ENCODE data around the gene PCDH7. TPM values are rescaled to one million over a fixed set of nuclear protein-coding genes. Genes with fewer than 3 reads are reported as not detected.

The PCDH7 gene
- total RNA-seq, 1 experiment from 2014 or later: not detected

GRCh38 chr4:30723201-30723955, 3.2 kb downstream of the PCDH7 start:
- Histone ChIP-seq H3K9me2 (replicated peaks; ENCODE audit: insufficient read depth, low read length) (no peaks in the 10 kb centered on the region), H3K4me1 (ENCODE audit: low read length) (no peaks in the 10 kb centered on the region), H3K9ac (ENCODE audit: low read length) (no peak overlapping the region), H4K20me1 (ENCODE audit: insufficient read depth, low read depth, low read length) (no peaks in the 10 kb centered on the region), H3K36me3 (ENCODE audit: insufficient read depth, low read length) (no peaks in the 10 kb centered on the region), H3K4me2 (ENCODE audit: low read depth, low read length, poor library complexity, severe bottlenecking) (no peak overlapping the region), H3K27me3 (ENCODE audit: low read length) (no peaks in the 10 kb centered on the region), H3K4me3 (ENCODE audit: low read length) (no peak overlapping the region), H3K9me3 (ENCODE audit: low read length) (peaks cover 15% of the 10 kb centered on the region), H3K79me2 (ENCODE audit: low read length) (no peaks in the 10 kb centered on the region), H2AFZ (ENCODE audit: low read length) (no peak overlapping the region), H3K27ac (ENCODE audit: low read length) (no peak overlapping the region)
- DNase-seq: no peak

- no peak overlapping the region for H3K9ac ChIP-seq (ENCODE audit: low read length)
- H3K4me2 ChIP-seq (ENCODE audit: low read depth, low read length, poor library complexity, severe bottlenecking): no peak overlapping the region
- no peak overlapping the region for H2AFZ ChIP-seq (ENCODE audit: low read length)
Observed at GRCh38 chr4:30724247-30724646, 4.1 kb downstream of the PCDH7 start.

DNA sequence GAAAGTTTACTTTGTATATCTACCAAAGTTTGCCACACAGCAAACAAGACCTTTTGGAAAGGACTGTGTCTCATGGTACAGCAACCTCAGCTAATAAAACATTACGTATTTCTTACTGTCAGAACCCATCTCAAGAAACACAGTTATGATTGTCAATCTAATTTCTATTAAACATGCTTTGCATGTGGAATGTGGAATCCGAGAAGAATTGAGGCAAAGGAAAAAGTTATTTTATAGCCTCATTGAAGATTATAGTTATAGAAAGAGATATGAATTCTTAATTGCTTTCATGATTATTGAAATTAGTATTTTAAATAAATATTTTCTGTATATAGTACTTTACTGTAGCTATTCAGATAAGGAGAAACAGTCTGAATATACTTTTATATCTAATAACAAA, 5.4 kb downstream of the PCDH7 start:
- H3K4me1 ChIP-seq (ENCODE audit: low read length): no peaks in the 10 kb centered on the region
- H3K9ac ChIP-seq (ENCODE audit: low read length): no peak overlapping the region
- no peak overlapping the region for H3K4me2 ChIP-seq (ENCODE audit: low read depth, low read length, poor library complexity, severe bottlenecking)
- H3K4me3 ChIP-seq (ENCODE audit: low read length): no peak overlapping the region
- H3K9me2 ChIP-seq (replicated peaks; ENCODE audit: insufficient read depth, low read length): no peaks in the 10 kb centered on the region
- H3K27ac ChIP-seq (ENCODE audit: low read length): no peak overlapping the region
- no peaks in the 10 kb centered on the region for H3K79me2 ChIP-seq (ENCODE audit: low read length)
- no peak overlapping the region for H2AFZ ChIP-seq (ENCODE audit: low read length)
- H3K27me3 ChIP-seq (ENCODE audit: low read length): no peaks in the 10 kb centered on the region
- no peaks in the 10 kb centered on the region for H3K36me3 ChIP-seq (ENCODE audit: insufficient read depth, low read length)
- H4K20me1 ChIP-seq (ENCODE audit: insufficient read depth, low read depth, low read length): no peaks in the 10 kb centered on the region
- H3K9me3 ChIP-seq (ENCODE audit: low read length): peaks cover 11% of the 10 kb centered on the region
- DNase-seq: no peak

More at GRCh38 chr4:30724247-30724646, 4.1 kb downstream of the PCDH7 start:
- Histone ChIP-seq H3K27me3 (ENCODE audit: low read length) (no peaks in the 10 kb centered on the region), H3K4me1 (ENCODE audit: low read length) (no peaks in the 10 kb centered on the region), H3K79me2 (ENCODE audit: low read length) (no peaks in the 10 kb centered on the region), H3K9me3 (ENCODE audit: low read length) (peaks cover 11% of the 10 kb centered on the region), H3K9me2 (replicated peaks; ENCODE audit: insufficient read depth, low read length) (no peaks in the 10 kb centered on the region), H3K36me3 (ENCODE audit: insufficient read depth, low read length) (no peaks in the 10 kb centered on the region), H3K4me3 (ENCODE audit: low read length) (no peak overlapping the region), H4K20me1 (ENCODE audit: insufficient read depth, low read depth, low read length) (no peaks in the 10 kb centered on the region), H3K27ac (ENCODE audit: low read length) (no peak overlapping the region)
- DNase-seq: no peak

DNA sequence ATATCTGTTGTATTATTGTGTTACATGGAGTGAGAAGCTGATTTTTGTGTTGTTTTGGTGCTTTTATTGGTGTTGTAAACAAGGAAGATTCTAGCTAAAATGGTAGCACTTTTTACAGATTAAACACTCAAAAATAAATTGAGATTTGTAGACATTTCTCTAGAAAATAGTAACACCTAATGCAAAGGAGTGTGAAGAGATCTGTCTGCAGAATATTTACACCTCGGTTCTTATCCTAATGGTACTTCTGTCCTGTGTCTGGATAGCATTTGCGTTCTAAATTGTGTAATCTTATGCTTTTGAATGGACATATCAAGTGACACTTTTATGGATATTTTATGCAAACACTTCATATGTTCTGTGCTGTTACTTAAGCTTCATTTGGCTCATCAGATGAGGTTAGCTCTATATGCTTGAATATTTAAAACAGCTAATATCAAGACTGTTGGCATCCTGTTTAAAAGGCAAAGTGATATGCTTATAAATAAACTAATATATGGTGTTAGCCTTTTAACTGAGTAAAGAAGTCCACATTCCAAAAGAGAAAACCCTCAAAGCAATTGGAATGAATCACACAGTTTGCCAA, 6.0 kb downstream of the PCDH7 start:
- Histone ChIP-seq H3K4me1 (ENCODE audit: low read length) (no peaks in the 10 kb centered on the region), H4K20me1 (ENCODE audit: insufficient read depth, low read depth, low read length) (no peaks in the 10 kb centered on the region), H3K79me2 (ENCODE audit: low read length) (no peaks in the 10 kb centered on the region), H3K27me3 (ENCODE audit: low read length) (no peaks in the 10 kb centered on the region), H3K9me3 (ENCODE audit: low read length) (peaks cover 11% of the 10 kb centered on the region), H3K9me2 (replicated peaks; ENCODE audit: insufficient read depth, low read length) (no peaks in the 10 kb centered on the region), H3K9ac (ENCODE audit: low read length) (no peak overlapping the region), H2AFZ (ENCODE audit: low read length) (no peak overlapping the region), H3K4me2 (ENCODE audit: low read depth, low read length, poor library complexity, severe bottlenecking) (no peak overlapping the region), H3K4me3 (ENCODE audit: low read length) (no peak overlapping the region), H3K36me3 (ENCODE audit: insufficient read depth, low read length) (no peaks in the 10 kb centered on the region), H3K27ac (ENCODE audit: low read length) (no peak overlapping the region)
- no peak for DNase-seq

GRCh38 chr4:30727409-30727808, 7.2 kb downstream of the PCDH7 start:
- H3K36me3 ChIP-seq (ENCODE audit: insufficient read depth, low read length): no peaks in the 10 kb centered on the region
- no peaks in the 10 kb centered on the region for H3K9me2 ChIP-seq (replicated peaks; ENCODE audit: insufficient read depth, low read length)
- no peaks in the 10 kb centered on the region for H4K20me1 ChIP-seq (ENCODE audit: insufficient read depth, low read depth, low read length)
- H2AFZ ChIP-seq (ENCODE audit: low read length): no peak overlapping the region
- H3K4me3 ChIP-seq (ENCODE audit: low read length): no peak overlapping the region
- no peak overlapping the region for H3K4me2 ChIP-seq (ENCODE audit: low read depth, low read length, poor library complexity, severe bottlenecking)
- no peaks in the 10 kb centered on the region for H3K27me3 ChIP-seq (ENCODE audit: low read length)
- no peaks in the 10 kb centered on the region for H3K79me2 ChIP-seq (ENCODE audit: low read length)
- no peaks in the 10 kb centered on the region for H3K4me1 ChIP-seq (ENCODE audit: low read length)
- no peak for DNase-seq
- H3K27ac ChIP-seq (ENCODE audit: low read length): no peak overlapping the region
- no peak overlapping the region for H3K9ac ChIP-seq (ENCODE audit: low read length)
- H3K9me3 ChIP-seq (ENCODE audit: low read length): peaks cover 14% of the 10 kb centered on the region

GRCh38 chr4:30728311-30728710, 8.1 kb downstream of the PCDH7 start:
- no peak overlapping the region for H2AFZ ChIP-seq (ENCODE audit: low read length)
- H3K27me3 ChIP-seq (ENCODE audit: low read length): no peaks in the 10 kb centered on the region

DNA sequence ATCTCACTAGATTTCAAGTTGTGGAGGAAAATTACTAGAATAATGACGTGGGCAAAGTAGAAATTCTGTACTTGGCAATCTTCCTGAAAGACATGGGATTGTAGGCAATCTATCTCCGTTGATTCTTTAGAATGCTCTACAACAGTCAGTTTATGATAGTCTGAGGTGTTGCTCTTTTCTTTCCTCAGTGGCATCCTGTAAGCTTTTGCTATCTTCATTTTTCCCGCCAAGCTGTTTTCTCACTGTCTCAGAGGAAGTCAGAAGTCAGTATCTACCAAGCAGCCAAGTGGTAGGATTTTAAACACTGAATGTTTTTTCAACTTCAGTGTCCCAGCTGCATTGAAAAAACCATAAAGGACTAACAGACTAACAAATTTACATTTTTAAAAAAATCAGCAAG, 23.7 kb downstream of the PCDH7 start:
- no peaks in the 10 kb centered on the region for H4K20me1 ChIP-seq (ENCODE audit: insufficient read depth, low read depth, low read length)
- peaks cover 33% of the 10 kb centered on the region for H3K9me3 ChIP-seq (ENCODE audit: low read length)
- H3K4me2 ChIP-seq (ENCODE audit: low read depth, low read length, poor library complexity, severe bottlenecking): no peak overlapping the region
- H3K36me3 ChIP-seq (ENCODE audit: insufficient read depth, low read length): no peaks in the 10 kb centered on the region
- no peaks in the 10 kb centered on the region for H3K27me3 ChIP-seq (ENCODE audit: low read length)
- H3K27ac ChIP-seq (ENCODE audit: low read length): no peak overlapping the region
- no peak overlapping the region for H3K4me3 ChIP-seq (ENCODE audit: low read length)
- no peak for DNase-seq
- no peaks in the 10 kb centered on the region for H3K9me2 ChIP-seq (replicated peaks; ENCODE audit: insufficient read depth, low read length)
- H3K4me1 ChIP-seq (ENCODE audit: low read length): no peaks in the 10 kb centered on the region
- H3K79me2 ChIP-seq (ENCODE audit: low read length): no peaks in the 10 kb centered on the region
- H3K9ac ChIP-seq (ENCODE audit: low read length): no peak overlapping the region
- H2AFZ ChIP-seq (ENCODE audit: low read length): no peak overlapping the region

More at GRCh38 chr4:30728311-30728710, 8.1 kb downstream of the PCDH7 start:
- no peaks in the 10 kb centered on the region for H3K4me1 ChIP-seq (ENCODE audit: low read length)
- H3K9ac ChIP-seq (ENCODE audit: low read length): no peak overlapping the region
- no peak overlapping the region for H3K4me3 ChIP-seq (ENCODE audit: low read length)
- H4K20me1 ChIP-seq (ENCODE audit: insufficient read depth, low read depth, low read length): no peaks in the 10 kb centered on the region
- peaks cover 20% of the 10 kb centered on the region for H3K9me3 ChIP-seq (ENCODE audit: low read length)
- no peak overlapping the region for H3K4me2 ChIP-seq (ENCODE audit: low read depth, low read length, poor library complexity, severe bottlenecking)
- no peak for DNase-seq
- no peaks in the 10 kb centered on the region for H3K36me3 ChIP-seq (ENCODE audit: insufficient read depth, low read length)
- no peaks in the 10 kb centered on the region for H3K79me2 ChIP-seq (ENCODE audit: low read length)
- H3K27ac ChIP-seq (ENCODE audit: low read length): no peak overlapping the region
- no peaks in the 10 kb centered on the region for H3K9me2 ChIP-seq (replicated peaks; ENCODE audit: insufficient read depth, low read length)

GRCh38 chr4:30744386-30744785, 24.2 kb downstream of the PCDH7 start:
- H3K9me3 ChIP-seq (ENCODE audit: low read length): peaks cover 33% of the 10 kb centered on the region
- no peaks in the 10 kb centered on the region for H3K79me2 ChIP-seq (ENCODE audit: low read length)
- no peak for DNase-seq
- no peaks in the 10 kb centered on the region for H3K36me3 ChIP-seq (ENCODE audit: insufficient read depth, low read length)
- H3K4me2 ChIP-seq (ENCODE audit: low read depth, low read length, poor library complexity, severe bottlenecking): no peak overlapping the region
- no peaks in the 10 kb centered on the region for H4K20me1 ChIP-seq (ENCODE audit: insufficient read depth, low read depth, low read length)
- H3K27me3 ChIP-seq (ENCODE audit: low read length): no peaks in the 10 kb centered on the region
- H3K4me1 ChIP-seq (ENCODE audit: low read length): no peaks in the 10 kb centered on the region
- no peak overlapping the region for H3K27ac ChIP-seq (ENCODE audit: low read length)
- no peak overlapping the region for H3K9ac ChIP-seq (ENCODE audit: low read length)
- H3K4me3 ChIP-seq (ENCODE audit: low read length): no peak overlapping the region
- H3K9me2 ChIP-seq (replicated peaks; ENCODE audit: insufficient read depth, low read length): no peaks in the 10 kb centered on the region
- no peak overlapping the region for H2AFZ ChIP-seq (ENCODE audit: low read length)
